Middle frontal gyrus (tissue), 1 donor: ENCODE results near the gene GRXCR2.
"Not testable (repeated sequence)": the region's sequence is repeated elsewhere in the genome, so short reads cannot be mapped to it uniquely, and the experiment has no call there.

ENCODE experiments used
- DNase-seq: peaks from one replicate; pipeline ENCODE4 v3.0.0-alpha.2; 2015; ENCODE audit warnings: low spot score; ENCODE audit errors: extremely low spot score

The GRXCR2 gene

DNA sequence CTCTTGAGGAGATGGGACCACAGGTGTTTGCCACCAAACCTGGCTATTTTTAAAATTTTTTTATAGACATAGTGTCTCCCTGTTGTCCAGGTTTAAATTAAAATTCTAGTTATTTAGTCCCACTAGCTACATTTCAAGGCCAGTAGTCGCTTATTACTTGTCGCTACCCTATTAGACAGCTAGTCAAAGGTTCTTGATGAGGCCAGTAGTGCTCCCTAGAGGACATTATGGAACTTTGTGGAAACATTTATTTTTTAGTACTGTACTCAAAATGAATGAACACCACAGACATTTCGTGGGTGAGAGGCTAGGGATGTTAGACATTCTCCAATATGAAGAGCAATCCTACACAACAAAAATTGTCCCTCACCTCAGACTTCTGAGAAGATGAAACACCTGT lies 14.4 kb upstream of the GRXCR2 start:
- DNase-seq: no peak

GRCh38 chr5:145874765-145875164 lies 2.0 kb upstream of the GRXCR2 start:
- DNase-seq: no peak

- no peak for DNase-seq
Measured at GRCh38 chr5:145872486-145872885, 328 bp downstream of the GRXCR2 start.

GRCh38 chr5:145869753-145870152 lies 3.1 kb downstream of the GRXCR2 start:
- DNase-seq: no peak

- no peak for DNase-seq
Measured at GRCh38 chr5:145867806-145868205, 5.0 kb downstream of the GRXCR2 start.

- DNase-seq: not testable (repeated sequence)
Measured at GRCh38 chr5:145864432-145864831, 8.4 kb downstream of the GRXCR2 start.

DNA sequence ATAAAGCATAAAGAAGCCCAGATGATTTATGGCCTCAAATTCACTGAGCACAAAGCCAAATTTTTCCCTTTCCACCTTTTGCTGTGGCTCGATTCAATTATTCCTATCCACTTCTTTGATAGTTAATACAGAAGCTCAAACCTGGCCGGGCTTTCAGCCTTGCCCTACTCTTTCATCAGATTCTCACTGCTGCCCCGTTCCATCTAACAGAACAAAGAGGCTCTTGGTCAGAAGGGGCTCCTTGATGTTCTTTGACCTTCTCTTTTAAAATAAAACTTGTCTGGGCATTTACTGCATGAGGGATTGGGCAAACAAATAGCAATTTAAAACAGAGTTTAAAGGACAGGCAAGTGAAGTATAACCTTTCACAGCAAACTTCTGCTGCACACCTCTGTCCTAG lies 9.8 kb downstream of the GRXCR2 start:
- DNase-seq: no peak

GRCh38 chr5:145859897-145860296 lies 12.9 kb downstream of the GRXCR2 start:
- no peak for DNase-seq

- no peak for DNase-seq
Measured at GRCh38 chr5:145859453-145859852, 13.4 kb downstream of the GRXCR2 start.

DNA sequence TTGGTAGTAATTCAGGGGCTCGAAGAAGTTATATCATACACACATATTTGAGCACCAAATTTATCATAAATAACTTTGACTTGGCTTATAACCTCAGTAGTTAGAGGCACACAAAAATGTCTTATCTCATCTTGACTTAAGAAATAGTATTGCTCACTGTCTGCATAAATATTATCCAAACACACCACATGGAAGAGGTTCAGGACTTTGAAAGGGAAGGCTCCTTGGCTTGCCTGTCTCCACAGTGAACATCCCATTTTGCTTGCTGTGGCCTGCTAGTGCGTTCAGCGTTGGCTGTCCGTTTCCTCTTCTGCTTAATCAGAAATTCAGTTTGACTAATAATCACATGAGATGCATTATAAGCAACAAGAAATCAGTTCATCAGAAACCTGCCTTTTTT lies 13.9 kb downstream of the GRXCR2 start:
- no peak for DNase-seq

GRCh38 chr5:145856285-145856818 lies 16.5 kb downstream of the GRXCR2 start:
- DNase-seq: no peak

- no peak for DNase-seq
Measured at GRCh38 chr5:145855763-145856267, 17.0 kb downstream of the GRXCR2 start.

- DNase-seq: no peak
Measured at GRCh38 chr5:145854651-145855258, 18.1 kb downstream of the GRXCR2 start.

- no peak for DNase-seq
Measured at GRCh38 chr5:145853781-145854376, 18.9 kb downstream of the GRXCR2 start.

GRCh38 chr5:145852990-145853389 lies 19.8 kb downstream of the GRXCR2 start:
- DNase-seq: no peak

DNA sequence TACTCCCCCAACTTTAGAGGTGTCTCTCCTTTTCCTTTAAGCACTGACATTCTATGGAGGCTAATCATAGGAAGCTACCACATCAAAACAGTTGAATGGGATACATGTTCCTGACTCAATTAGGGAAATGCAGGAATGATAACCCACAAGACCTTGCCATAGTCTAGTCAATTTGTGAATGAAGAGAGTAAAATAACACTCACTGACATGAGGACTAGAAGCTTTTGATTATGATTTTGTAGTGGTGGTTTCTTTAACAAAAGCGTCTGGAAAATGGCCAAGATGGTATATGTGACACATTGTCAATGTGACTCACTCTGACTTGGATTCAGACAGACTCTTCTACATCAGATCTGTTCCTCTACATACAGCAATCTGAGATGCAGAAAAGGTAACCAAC lies 24.0 kb downstream of the GRXCR2 start:
- no peak for DNase-seq

- DNase-seq: no peak
Measured at GRCh38 chr5:145847499-145848497, 25.0 kb downstream of the GRXCR2 start.

GRCh38 chr5:145846081-145846480 lies 26.7 kb downstream of the GRXCR2 start:
- no peak for DNase-seq

DNA sequence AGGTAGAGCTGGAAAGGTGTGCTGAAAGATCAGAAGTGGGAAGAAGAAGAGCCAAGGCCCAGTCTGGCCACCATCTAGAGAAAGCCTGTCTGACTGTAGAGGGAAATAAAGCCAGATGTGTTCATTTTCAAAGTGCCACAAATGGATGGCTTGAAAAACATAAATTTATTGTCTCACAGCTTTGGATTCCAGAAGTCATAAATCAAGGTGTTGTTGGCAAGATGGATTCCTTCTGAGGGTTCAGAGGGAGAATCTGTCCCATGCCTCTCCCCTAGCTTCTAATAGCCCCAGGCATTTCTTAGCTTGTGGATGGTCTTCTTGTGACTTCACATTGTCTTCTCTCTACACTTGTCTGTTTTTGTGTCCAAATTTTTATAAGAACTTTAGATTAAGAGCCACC lies 31.5 kb downstream of the GRXCR2 start:
- no peak for DNase-seq

GRCh38 chr5:145840458-145841132 lies 32.2 kb downstream of the GRXCR2 start:
- no peak for DNase-seq

- no peak for DNase-seq
Measured at GRCh38 chr5:145838276-145838675, 34.5 kb downstream of the GRXCR2 start.
